Duodenal mucosa (tissue), 2 donors: Measurements from ENCODE around the gene AKR1B15.
"Not testable (repeated sequence)": the region's sequence is repeated elsewhere in the genome, so short reads cannot be mapped to it uniquely, and the experiment has no call there.

Experiments
- H3K27ac ChIP-seq: one replicate; pipeline ENCODE4 v1.7.0; 2013; ENCODE audit warnings: low read depth, low read length
- H3K27me3 ChIP-seq, 2 donors: one replicate each; pipeline ENCODE4 v1.7.0; 2013; ENCODE audit warnings: low read length in 2 of 2, control low read depth in 1 of 2; ENCODE audit not compliant: insufficient read depth in 2 of 2, control insufficient read depth in 1 of 2
- H3K36me3 ChIP-seq, 2 donors: one replicate each; pipeline ENCODE4 v1.7.0; 2013; ENCODE audit warnings: low read length in 2 of 2, control low read depth in 1 of 2; ENCODE audit not compliant: insufficient read depth in 2 of 2, control insufficient read depth in 1 of 2
- H3K4me1 ChIP-seq, 2 donors: one replicate each; pipeline ENCODE4 v1.7.0; 2013; ENCODE audit warnings: low read length in 2 of 2, control low read depth in 1 of 2; ENCODE audit not compliant: insufficient read depth in 2 of 2, control insufficient read depth in 1 of 2
- H3K4me3 ChIP-seq, 2 donors: one replicate each; pipeline ENCODE4 v1.7.0; 2013; ENCODE audit warnings: low read length in 2 of 2, low read depth in 1 of 2
- H3K9ac ChIP-seq, 2 donors: one replicate each; pipeline ENCODE4 v1.7.0; 2013; ENCODE audit warnings: low read length in 2 of 2, low read depth in 1 of 2
- H3K9me3 ChIP-seq, 2 donors: one replicate each; pipeline ENCODE4 v1.7.0; 2013; ENCODE audit warnings: low read length in 2 of 2, control low read depth in 1 of 2; ENCODE audit not compliant: control insufficient read depth in 1 of 2

AKR1B15 gene

GRCh38 chr7:134514106-134514505, 34.8 kb upstream of the AKR1B15 start:
- no peaks in the 10 kb centered on the region for H3K9me3 ChIP-seq
- H3K4me1 ChIP-seq, result peaks cover 0 to 2% of the 10 kb centered on the region in 2 donors
- H3K27ac ChIP-seq, result no peak overlapping the region
- no peaks in the 10 kb centered on the region for H3K27me3 ChIP-seq
- H3K4me3 ChIP-seq, result no peak overlapping the region
- H3K36me3 ChIP-seq, result no peaks in the 10 kb centered on the region
- no peak overlapping the region for H3K9ac ChIP-seq

DNA sequence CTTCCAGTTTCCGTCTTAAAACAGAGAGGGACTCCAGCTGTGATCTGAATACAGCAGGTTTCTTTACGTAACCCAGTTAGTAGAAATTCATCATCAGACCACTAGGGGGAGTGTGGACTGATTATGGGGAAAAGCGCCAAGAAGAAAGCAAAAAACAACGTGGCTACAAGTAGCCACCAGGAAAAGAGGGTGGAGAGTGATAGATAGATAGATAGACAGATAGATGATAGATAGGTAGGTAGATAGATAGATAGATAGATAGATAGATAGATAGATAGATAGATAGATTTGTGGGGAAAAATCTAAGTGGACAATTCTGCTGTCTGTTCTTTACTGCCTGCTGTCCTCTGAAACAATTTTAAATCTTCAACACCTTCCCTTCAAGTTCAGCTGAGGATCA, 34.2 kb upstream of the AKR1B15 start:
- H3K4me3 ChIP-seq, result no peak overlapping the region
- no peaks in the 10 kb centered on the region for H3K9me3 ChIP-seq
- H3K9ac ChIP-seq, result no peak overlapping the region
- peaks cover 0 to 2% of the 10 kb centered on the region in 2 donors for H3K4me1 ChIP-seq
- no peak overlapping the region for H3K27ac ChIP-seq
- no peaks in the 10 kb centered on the region for H3K27me3 ChIP-seq
- no peaks in the 10 kb centered on the region for H3K36me3 ChIP-seq

GRCh38 chr7:134515569-134516468, 33.1 kb upstream of the AKR1B15 start:
- no peaks in the 10 kb centered on the region for H3K9me3 ChIP-seq
- no peak overlapping the region for H3K27ac ChIP-seq

GRCh38 chr7:134520130-134520529, 28.8 kb upstream of the AKR1B15 start:
- no peaks in the 10 kb centered on the region for H3K27me3 ChIP-seq
- peak overlapping the region in 1 of 2 donors; percentile 44 for H3K4me3 ChIP-seq
- no peaks in the 10 kb centered on the region for H3K9me3 ChIP-seq
- H3K27ac ChIP-seq, result no peak overlapping the region
- H3K4me1 ChIP-seq, result peaks cover 7 to 9% of the 10 kb centered on the region in 2 donors
- peak overlapping the region in 1 of 2 donors; percentile 61 for H3K9ac ChIP-seq
- no peaks in the 10 kb centered on the region for H3K36me3 ChIP-seq

More at GRCh38 chr7:134515569-134516468, 33.1 kb upstream of the AKR1B15 start:
- Histone ChIP-seq H3K36me3 (no peaks in the 10 kb centered on the region), H3K4me1 (peaks cover 7 to 8% of the 10 kb centered on the region in 2 donors), H3K4me3 (no peak overlapping the region), H3K9ac (no peak overlapping the region), H3K27me3 (no peaks in the 10 kb centered on the region)

GRCh38 chr7:134522601-134523000, 26.3 kb upstream of the AKR1B15 start:
- H3K9me3 ChIP-seq, result no peaks in the 10 kb centered on the region
- H3K36me3 ChIP-seq, result no peaks in the 10 kb centered on the region
- H3K27me3 ChIP-seq, result no peaks in the 10 kb centered on the region

GRCh38 chr7:134525449-134525848, 23.5 kb upstream of the AKR1B15 start:
- not testable (repeated sequence) for H3K27ac ChIP-seq, H3K4me3 ChIP-seq, H3K9me3 ChIP-seq, H3K9ac ChIP-seq, H3K4me1 ChIP-seq, H3K27me3 ChIP-seq, H3K36me3 ChIP-seq

More at GRCh38 chr7:134522601-134523000, 26.3 kb upstream of the AKR1B15 start:
- no peak overlapping the region for H3K4me3 ChIP-seq
- H3K4me1 ChIP-seq, result peaks cover 7 to 9% of the 10 kb centered on the region in 2 donors
- no peak overlapping the region for H3K27ac ChIP-seq
- no peak overlapping the region for H3K9ac ChIP-seq

DNA sequence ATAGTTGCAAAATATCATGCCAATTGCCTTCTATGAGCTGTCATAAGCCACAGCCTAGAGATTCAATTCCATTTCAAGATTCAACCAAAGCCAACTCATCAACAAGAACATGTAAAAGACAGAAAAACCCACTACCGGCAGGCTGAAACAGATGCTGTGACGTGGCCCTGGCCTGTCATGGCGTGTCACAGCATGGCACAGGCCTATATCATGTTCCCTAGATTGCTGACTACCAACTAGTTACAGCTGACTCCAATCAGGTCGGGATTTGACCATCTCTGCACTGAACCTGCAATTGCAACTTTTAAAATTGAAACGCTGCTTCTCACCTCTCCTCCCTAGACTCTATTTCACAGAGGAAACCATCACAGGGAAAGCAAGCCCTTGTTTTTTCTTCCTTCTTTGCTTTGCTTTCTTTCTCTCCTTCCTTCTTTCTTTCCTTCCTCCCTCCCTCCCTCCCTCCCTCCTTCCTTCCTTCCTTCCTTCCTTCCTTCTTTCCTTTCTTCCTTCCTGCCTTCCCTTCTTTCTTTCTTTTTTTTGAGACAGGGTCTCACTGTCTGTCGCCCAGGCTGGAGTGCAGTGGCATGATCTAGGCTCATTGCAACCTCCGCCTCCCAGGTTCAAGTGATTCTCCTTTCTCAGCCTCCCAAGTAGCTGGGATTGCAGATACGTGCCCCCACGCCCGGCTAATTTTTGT, 22.2 kb upstream of the AKR1B15 start:
- H3K27ac ChIP-seq, H3K9ac ChIP-seq, H3K9me3 ChIP-seq, H3K36me3 ChIP-seq, H3K4me3 ChIP-seq, H3K27me3 ChIP-seq, H3K4me1 ChIP-seq: not testable (repeated sequence)

GRCh38 chr7:134527979-134528371, 20.9 kb upstream of the AKR1B15 start:
- Histone ChIP-seq H3K36me3 (peaks cover 0 to 7% of the 10 kb centered on the region in 2 donors), H3K9me3 (no peaks in the 10 kb centered on the region), H3K4me3 (peak overlapping the region; percentile 81 to 84), H3K4me1 (peaks cover 3 to 9% of the 10 kb centered on the region in 2 donors), H3K27me3 (no peaks in the 10 kb centered on the region), H3K9ac (peak overlapping the region; percentile 67 to 76), H3K27ac (no peak overlapping the region)

DNA sequence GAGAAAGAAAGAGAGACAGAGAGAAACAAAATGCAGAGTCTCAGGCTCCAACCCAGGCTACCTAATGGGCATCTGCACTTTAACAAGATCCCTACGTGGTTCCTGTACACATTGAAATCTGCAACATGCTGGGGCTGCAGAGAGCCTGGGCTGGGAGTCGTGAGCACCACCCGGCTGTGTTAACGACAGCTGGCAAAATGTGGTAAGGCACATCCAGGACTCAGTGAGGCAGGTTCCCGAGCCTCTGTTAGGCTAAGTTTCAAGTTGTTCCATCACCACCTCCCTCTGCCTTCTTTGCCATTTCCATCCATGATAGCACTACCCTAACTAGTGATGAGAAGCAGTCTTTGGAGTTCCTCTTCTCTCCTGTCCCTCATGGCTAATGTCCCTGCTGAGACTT, 20.2 kb upstream of the AKR1B15 start:
- no peaks in the 10 kb centered on the region for H3K9me3 ChIP-seq
- H3K9ac ChIP-seq, result peak overlapping the region; percentile 67 to 76
- H3K36me3 ChIP-seq, result peaks cover 0 to 9% of the 10 kb centered on the region in 2 donors
- peak overlapping the region; percentile 81 to 84 for H3K4me3 ChIP-seq
- H3K27ac ChIP-seq, result peak overlapping the region; percentile 46
- H3K4me1 ChIP-seq, result peaks cover 11 to 14% of the 10 kb centered on the region in 2 donors
- no peaks in the 10 kb centered on the region for H3K27me3 ChIP-seq

- Histone ChIP-seq H3K4me3 (peak overlapping the region; percentile 81 to 84), H3K9me3 (no peaks in the 10 kb centered on the region), H3K27ac (no peak overlapping the region), H3K36me3 (peaks cover 0 to 22% of the 10 kb centered on the region in 2 donors), H3K27me3 (no peaks in the 10 kb centered on the region), H3K4me1 (peaks cover 12 to 14% of the 10 kb centered on the region in 2 donors), H3K9ac (peak overlapping the region; percentile 48 to 67)
Measured at GRCh38 chr7:134530460-134530859, 18.4 kb upstream of the AKR1B15 start.
